Hepatocyte (in vitro differentiated cells): ENCODE data around the gene ELF5.

Experiments
- EZH2phosphoT487 ChIP-seq: fragments of 200-600 bp; sonication (generic); IDR thresholded peaks from one replicate; pipeline ENCODE4 v1.6.1; 2018; ENCODE audit warnings: antibody characterized with exemption, mild to moderate bottlenecking, low read depth, moderate library complexity; ENCODE audit not compliant: unreplicated experiment, severe bottlenecking
- TF ChIP-seq, protein P1 (sequence below): fragments of 200-600 bp; sonication (generic); IDR thresholded peaks from 2 replicates; pipeline ENCODE4 v1.5.1; 2016; ENCODE audit warnings: antibody characterized with exemption, mild to moderate bottlenecking; ENCODE audit not compliant: poor library complexity

DNA sequence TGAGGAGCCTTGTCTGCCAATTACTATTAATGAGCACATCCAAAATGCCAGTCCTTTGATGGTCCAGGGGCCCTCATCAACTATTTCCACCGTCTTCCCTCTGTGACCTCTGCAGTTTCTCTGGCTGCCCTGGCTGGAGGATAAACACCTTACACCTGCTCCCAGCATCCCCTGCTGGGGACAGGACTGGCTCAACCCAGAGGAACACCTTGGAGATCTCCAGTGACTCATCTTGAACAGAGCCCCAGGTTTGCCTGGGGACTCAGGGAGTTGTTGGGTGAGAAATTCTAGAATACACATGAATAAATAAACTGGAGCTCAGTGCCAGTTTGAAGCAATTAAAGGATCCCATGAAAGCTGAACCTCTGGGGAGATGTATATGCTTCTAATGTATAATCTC, 24.0 kb upstream of the ELF5 start:
- TF ChIP-seq EZH2phosphoT487 = no peak
- TF ChIP-seq, protein P1, sequence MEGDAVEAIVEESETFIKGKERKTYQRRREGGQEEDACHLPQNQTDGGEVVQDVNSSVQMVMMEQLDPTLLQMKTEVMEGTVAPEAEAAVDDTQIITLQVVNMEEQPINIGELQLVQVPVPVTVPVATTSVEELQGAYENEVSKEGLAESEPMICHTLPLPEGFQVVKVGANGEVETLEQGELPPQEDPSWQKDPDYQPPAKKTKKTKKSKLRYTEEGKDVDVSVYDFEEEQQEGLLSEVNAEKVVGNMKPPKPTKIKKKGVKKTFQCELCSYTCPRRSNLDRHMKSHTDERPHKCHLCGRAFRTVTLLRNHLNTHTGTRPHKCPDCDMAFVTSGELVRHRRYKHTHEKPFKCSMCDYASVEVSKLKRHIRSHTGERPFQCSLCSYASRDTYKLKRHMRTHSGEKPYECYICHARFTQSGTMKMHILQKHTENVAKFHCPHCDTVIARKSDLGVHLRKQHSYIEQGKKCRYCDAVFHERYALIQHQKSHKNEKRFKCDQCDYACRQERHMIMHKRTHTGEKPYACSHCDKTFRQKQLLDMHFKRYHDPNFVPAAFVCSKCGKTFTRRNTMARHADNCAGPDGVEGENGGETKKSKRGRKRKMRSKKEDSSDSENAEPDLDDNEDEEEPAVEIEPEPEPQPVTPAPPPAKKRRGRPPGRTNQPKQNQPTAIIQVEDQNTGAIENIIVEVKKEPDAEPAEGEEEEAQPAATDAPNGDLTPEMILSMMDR = no peak
